Thyroid gland (tissue), 4 donors: ENCODE measurements around the gene SAMD9. TPM values are rescaled to one million over a fixed set of nuclear protein-coding genes. Genes with fewer than 3 reads are reported as not detected.
"Not testable (repeated sequence)": the region's sequence is repeated elsewhere in the genome, so short reads cannot be mapped to it uniquely, and the experiment has no call there.

Experiments
- DNase-seq, 2 donors: peaks; one replicate each; pipeline ENCODE4 v3.0.0-alpha.2; 2019
- H3K27ac ChIP-seq, 3 donors: fragments of 200-600 bp; sonication (generic); 1 replicate in 2 of 3; 2 replicates in 1 of 3; pipeline ENCODE4 v1.5.1; 2016 to 2019; ENCODE audit warnings: mild to moderate bottlenecking in 1 of 3, moderate library complexity in 1 of 3
- H3K27me3 ChIP-seq: fragments of 200-600 bp; sonication (generic); one replicate; pipeline ENCODE4 v1.5.1; 2019
- H3K36me3 ChIP-seq, 2 donors: fragments of 200-600 bp; sonication (generic); one replicate each; pipeline ENCODE4 v1.5.1; 2016 to 2019
- H3K4me1 ChIP-seq, 2 donors: fragments of 200-600 bp; sonication (generic); one replicate each; pipeline ENCODE4 v1.5.1; 2017 to 2019
- H3K4me3 ChIP-seq, 3 donors: fragments of 200-600 bp; sonication (generic); replicated peaks in 1 of 3; 1 replicate in 2 of 3; 2 replicates in 1 of 3; pipeline ENCODE4 v1.5.1; 2016; ENCODE audit warnings: mild to moderate bottlenecking in 1 of 3
- H3K9me3 ChIP-seq: fragments of 200-600 bp; sonication (generic); one replicate; pipeline ENCODE4 v1.5.1; 2017
- POLR2A ChIP-seq, 2 donors: fragments of 450-650 bp; IDR thresholded peaks; one replicate each; pipeline ENCODE4 v1.6.1; 2017; ENCODE audit warnings: antibody characterized with exemption in 2 of 2, mild to moderate bottlenecking in 2 of 2, moderate library complexity in 1 of 2
- WGBS, 2 donors: methylation state at CpG; one replicate each; pipeline ENCODE4 v1.1.5; 2017; 5-methylcytosine and 5-hydroxymethylcytosine counted together
- intact Hi-C: fragments of 100-400 bp; cut with DNase I; formaldehyde crosslinking; loops from one replicate; pipeline ENCODE4 v1.15.1; 2023
- total RNA-seq, 4 donors: library from RNA; depleted of rRNA; stranded (reverse); fragments of >200 nt; gene quantifications; one replicate each; pipeline ENCODE4 v1.2.3, GENCODE V29; 2016
- TF ChIP-seq, protein P1 (sequence below), 6 experiments: fragments of 200-600 bp in 3 of 6; fragments of 450-650 bp in 3 of 6; sonication (generic) in 3 of 6; IDR thresholded peaks; one replicate each; pipeline ENCODE4 v1.5.1; 2016 to 2019; ENCODE audit warnings: antibody characterized with exemption in 6 of 6, mild to moderate bottlenecking in 2 of 6, inconsistent platforms in 1 of 6, moderate library complexity in 1 of 6

Gene SAMD9
- total RNA-seq, 4 donors from 2014 or later: 3.2 to 9.1 (median 6.0) TPM

DNA sequence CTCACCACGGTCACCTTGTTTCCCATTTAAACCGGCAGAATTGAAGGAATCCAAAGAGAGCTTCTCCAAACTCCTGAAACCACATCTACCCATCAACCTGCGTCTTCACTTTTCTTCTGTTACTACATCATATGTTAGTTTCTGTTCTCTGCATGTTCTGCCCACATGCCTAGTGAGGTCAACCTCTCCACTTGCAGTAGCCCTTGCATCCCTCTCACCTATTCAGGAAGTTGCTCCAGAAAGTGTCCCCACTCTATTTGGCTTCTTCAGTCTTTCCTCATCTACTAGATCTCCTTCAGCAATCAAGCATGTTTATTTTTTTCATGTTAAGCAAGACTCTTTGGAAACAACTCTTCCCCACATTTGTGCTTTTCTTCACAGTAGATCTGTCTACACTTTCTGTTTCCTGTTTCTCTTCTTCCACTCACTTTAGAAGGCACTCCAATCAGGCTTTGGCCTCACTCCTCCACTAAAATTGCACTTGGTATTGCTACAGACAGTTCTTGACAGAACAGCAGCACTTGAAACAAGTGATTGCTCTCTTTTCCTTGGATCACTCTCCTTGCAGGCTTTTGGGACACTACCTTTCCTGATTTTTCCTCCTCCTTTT is 22.9 kb upstream of the SAMD9 start:
- no peak for TF ChIP-seq POLR2A (IDR thresholded peaks at IDR 0.05)
- TF ChIP-seq, protein P1, sequence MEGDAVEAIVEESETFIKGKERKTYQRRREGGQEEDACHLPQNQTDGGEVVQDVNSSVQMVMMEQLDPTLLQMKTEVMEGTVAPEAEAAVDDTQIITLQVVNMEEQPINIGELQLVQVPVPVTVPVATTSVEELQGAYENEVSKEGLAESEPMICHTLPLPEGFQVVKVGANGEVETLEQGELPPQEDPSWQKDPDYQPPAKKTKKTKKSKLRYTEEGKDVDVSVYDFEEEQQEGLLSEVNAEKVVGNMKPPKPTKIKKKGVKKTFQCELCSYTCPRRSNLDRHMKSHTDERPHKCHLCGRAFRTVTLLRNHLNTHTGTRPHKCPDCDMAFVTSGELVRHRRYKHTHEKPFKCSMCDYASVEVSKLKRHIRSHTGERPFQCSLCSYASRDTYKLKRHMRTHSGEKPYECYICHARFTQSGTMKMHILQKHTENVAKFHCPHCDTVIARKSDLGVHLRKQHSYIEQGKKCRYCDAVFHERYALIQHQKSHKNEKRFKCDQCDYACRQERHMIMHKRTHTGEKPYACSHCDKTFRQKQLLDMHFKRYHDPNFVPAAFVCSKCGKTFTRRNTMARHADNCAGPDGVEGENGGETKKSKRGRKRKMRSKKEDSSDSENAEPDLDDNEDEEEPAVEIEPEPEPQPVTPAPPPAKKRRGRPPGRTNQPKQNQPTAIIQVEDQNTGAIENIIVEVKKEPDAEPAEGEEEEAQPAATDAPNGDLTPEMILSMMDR (IDR thresholded peaks at IDR 0.05): no peak
- Histone ChIP-seq H3K4me1 (no peaks in the 10 kb centered on the region), H3K27ac (no peak overlapping the region), H3K27me3 (no peaks in the 10 kb centered on the region), H3K4me3 (no peak overlapping the region), H3K36me3 (peaks cover 23 to 28% of the 10 kb centered on the region in 2 donors), H3K9me3 (no peaks in the 10 kb centered on the region)
- DNase-seq: no peak
- intact Hi-C loops: no loop called here
- WGBS, 2 donors: 94 to 95% methylated on average over 3 of the region's 3 CpGs

DNA sequence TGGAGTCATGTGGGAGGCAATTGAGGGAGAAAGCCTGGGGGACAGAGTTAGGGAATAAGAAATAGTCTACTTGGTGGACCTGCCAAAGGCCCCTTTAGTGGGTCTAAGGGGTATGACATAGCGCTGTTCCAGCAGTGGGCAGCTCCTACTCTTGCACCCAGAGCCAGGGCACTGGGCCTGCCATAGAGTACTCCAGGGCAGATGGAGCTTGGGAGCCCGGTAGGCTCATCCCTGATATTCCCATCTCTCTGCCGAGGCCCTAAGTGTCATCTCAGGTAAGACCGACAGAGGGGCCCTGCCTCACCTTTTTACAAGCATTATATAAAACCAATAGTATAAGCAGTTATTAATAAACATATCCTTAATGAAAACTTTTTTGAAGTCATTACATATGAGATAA is 20.8 kb upstream of the SAMD9 start:
- WGBS, 2 donors: 93 to 98% methylated on average over 4 of the region's 4 CpGs
- H3K36me3 ChIP-seq: peaks cover 27 to 36% of the 10 kb centered on the region in 2 donors

DNA sequence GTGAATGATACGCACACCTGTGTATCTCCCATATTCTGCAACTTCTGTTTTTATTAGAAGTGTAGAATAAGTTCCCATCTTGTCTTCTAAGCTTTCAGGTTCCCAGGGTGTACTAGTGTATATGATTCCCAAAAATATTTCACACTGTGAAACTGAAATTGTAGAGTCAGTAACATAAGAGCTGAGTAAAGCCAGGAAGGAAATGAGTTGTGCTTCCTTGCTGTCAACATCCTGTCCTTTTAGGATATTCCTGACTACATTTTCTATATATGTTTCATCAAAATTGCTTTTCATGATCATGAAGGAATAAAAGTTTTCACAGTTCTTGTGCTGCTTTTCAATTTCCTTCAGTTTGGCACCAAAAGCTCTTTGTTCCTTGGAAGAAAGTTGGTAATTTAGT is 15.2 kb upstream of the SAMD9 start:
- H3K9me3 ChIP-seq: no peaks in the 10 kb centered on the region
- TF ChIP-seq, protein P1 (IDR thresholded peaks at IDR 0.05): no peak
- no peak for TF ChIP-seq POLR2A (IDR thresholded peaks at IDR 0.05)
- 93% methylated on average over 1 of the region's 1 CpG for WGBS, 2 donors

More for the DNA sequence above, 20.8 kb upstream of the SAMD9 start:
- Histone ChIP-seq H3K4me1 (no peaks in the 10 kb centered on the region), H3K4me3 (no peak overlapping the region), H3K9me3 (no peaks in the 10 kb centered on the region), H3K27ac (no peak overlapping the region), H3K27me3 (no peaks in the 10 kb centered on the region)
- no peak for TF ChIP-seq POLR2A (IDR thresholded peaks at IDR 0.05)
- TF ChIP-seq, protein P1 (IDR thresholded peaks at IDR 0.05): no peak
- DNase-seq: no peak
- intact Hi-C loops: no loop called here

DNA sequence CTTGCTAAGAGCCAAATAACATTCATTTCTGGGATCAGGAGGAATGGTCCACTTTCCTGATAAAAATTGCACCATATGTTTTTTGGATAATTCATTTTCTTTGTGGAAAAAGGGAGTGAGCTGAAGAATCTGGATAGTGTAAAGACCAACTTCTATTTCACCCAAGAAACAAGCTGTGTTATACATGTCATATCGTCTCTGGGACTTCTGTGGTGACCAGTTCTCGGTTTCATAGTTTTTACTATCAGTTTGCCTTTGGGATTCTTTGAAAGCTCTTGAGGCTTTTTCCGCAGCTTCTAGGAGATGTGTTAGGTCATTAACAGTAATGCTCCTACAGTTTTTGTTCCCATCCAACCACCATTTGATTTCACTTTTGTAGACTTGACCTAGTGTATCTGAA is 14.4 kb upstream of the SAMD9 start:
- 88 to 90% methylated on average over 3 of the region's 3 CpGs for WGBS, 2 donors
- intact Hi-C loops: no loop called here
- no peaks in the 10 kb centered on the region for H3K9me3 ChIP-seq

More for the DNA sequence above, 15.2 kb upstream of the SAMD9 start:
- intact Hi-C loops: no loop called here
- Histone ChIP-seq H3K4me1 (no peaks in the 10 kb centered on the region), H3K27me3 (no peaks in the 10 kb centered on the region), H3K36me3 (peaks cover 9 to 17% of the 10 kb centered on the region in 2 donors), H3K4me3 (no peak overlapping the region), H3K27ac (no peak overlapping the region)
- DNase-seq: no peak

DNA sequence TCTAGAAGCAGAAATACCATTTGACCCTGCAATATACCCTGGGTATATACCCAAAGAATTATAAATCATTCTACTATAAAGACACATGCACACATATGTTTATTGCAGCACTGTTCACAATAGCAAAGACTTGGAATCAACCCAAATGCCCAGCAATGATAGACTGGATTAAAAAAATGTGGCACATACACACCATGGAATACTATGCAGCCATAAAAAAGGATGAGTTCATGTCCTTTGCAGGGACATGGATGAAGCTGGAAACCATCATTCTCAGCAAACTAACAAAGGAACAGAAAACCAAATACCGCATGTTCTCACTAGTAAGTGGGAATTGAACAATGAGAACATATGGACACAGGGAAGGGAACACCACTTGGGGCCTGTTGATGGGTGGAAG is 9.2 kb upstream of the SAMD9 start:
- H3K4me1 ChIP-seq, H3K27ac ChIP-seq, H3K27me3 ChIP-seq, H3K9me3 ChIP-seq, intact Hi-C loops, H3K36me3 ChIP-seq, H3K4me3 ChIP-seq, DNase-seq: not testable (repeated sequence)
- WGBS, 2 donors: 98 to 100% methylated on average over 1 of the region's 1 CpG

More for the DNA sequence above, 14.4 kb upstream of the SAMD9 start:
- H3K4me1 ChIP-seq: no peaks in the 10 kb centered on the region
- H3K27me3 ChIP-seq: no peaks in the 10 kb centered on the region
- H3K27ac ChIP-seq: no peak overlapping the region
- H3K4me3 ChIP-seq: no peak overlapping the region
- peaks cover 9 to 13% of the 10 kb centered on the region in 2 donors for H3K36me3 ChIP-seq
- no peak for TF ChIP-seq POLR2A (IDR thresholded peaks at IDR 0.05)
- TF ChIP-seq, protein P1 (IDR thresholded peaks at IDR 0.05): no peak
- no peak for DNase-seq

DNA sequence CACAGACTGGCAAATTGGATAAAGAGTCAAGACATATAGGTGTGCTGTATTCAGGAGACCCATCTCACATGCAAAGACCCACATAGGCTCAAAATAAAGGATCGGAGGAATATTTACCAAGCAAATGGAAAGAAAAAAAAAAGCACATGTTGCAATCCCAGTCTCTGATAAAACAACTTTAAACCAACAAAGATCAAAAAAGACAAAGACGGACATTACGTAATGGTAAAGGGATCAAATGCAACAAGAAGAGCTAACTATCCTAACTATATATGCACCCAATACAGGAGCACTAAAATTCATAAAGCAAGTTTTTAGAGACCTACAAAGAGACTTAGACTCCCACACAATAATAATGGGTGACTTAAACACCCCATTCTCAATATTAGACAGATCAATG is 5.8 kb upstream of the SAMD9 start:
- H3K36me3 ChIP-seq, H3K4me1 ChIP-seq, H3K27me3 ChIP-seq, DNase-seq, intact Hi-C loops, H3K4me3 ChIP-seq, H3K27ac ChIP-seq, H3K9me3 ChIP-seq: not testable (repeated sequence)
- 93 to 96% methylated on average over 3 of the region's 3 CpGs for WGBS, 2 donors
